D341Med (cell line): ENCODE results near the gene SPATA6L.
A peak's percentile ranks its signal among the peaks of the same experiment; 100 is the strongest.
"Not testable (repeated sequence)": the region's sequence is repeated elsewhere in the genome, so short reads cannot be mapped to it uniquely, and the experiment has no call there.

ENCODE experiments used
- DNase-seq: peaks from one replicate; pipeline ENCODE4 v3.0.0; 2012; ENCODE audit warnings: low spot score

The SPATA6L gene

GRCh38 chr9:4630836-4631235, 35.4 kb downstream of the SPATA6L start:
- no peak for DNase-seq

DNA sequence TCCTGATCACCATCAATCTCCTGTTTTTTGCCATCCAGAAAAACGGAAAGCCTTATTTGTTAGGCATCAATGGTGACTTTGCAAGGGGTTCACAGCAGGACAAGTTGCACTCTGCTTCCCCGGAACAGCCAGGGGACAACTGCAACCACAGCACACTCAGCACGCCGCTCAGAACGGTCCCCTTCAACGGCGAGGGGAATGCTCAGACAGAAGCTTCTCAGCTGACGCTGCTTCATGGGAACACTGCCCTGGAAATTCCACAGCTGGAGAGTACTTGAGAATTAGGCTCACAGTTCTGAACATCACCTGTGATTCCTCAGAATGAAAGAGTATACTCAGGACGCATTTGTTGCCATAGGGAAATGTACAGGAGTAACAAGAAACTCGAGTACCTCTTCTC, 44.3 kb downstream of the SPATA6L start:
- DNase-seq, result no peak

- no peak for DNase-seq
Observed at GRCh38 chr9:4620881-4621555, 45.3 kb downstream of the SPATA6L start.

GRCh38 chr9:4620057-4620765, 46.1 kb downstream of the SPATA6L start:
- no peak for DNase-seq

DNA sequence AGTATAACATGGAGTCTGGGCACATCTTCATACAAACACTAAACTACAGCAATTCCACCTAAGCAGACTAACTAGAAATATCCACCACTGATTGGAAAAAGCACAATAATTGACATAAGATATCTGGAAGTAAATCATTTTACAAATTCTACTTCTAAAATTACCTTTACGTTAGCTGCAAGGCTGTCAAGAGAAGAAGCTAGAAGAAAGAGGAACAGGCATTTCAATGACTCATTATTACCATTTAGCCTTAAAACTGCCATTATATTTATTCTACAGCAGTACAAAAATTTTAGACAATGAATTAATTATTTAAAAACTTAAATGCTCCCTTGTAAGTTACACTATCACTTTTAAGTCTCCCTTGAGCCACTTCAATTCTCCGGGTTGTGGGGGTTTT, 47.6 kb downstream of the SPATA6L start:
- no peak for DNase-seq

DNA sequence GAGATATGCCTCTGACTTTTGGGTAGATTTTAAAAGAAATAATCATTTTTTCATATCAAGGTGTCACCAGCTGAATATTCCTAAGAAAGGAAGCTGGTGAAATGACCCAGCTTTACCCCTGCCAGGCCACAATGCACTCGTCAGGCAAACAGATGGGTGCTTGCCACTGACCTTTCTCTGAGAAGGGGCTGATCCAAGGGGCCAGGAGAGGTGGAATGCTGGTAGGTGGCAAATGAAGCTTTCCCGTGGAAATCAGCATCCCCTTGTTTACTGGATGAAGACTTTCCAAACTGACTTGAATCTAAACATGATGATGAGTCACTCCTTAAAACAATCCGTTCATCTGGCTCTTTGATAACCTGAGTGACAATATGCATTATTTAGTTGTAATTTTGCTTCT, 48.5 kb downstream of the SPATA6L start:
- no peak for DNase-seq

DNA sequence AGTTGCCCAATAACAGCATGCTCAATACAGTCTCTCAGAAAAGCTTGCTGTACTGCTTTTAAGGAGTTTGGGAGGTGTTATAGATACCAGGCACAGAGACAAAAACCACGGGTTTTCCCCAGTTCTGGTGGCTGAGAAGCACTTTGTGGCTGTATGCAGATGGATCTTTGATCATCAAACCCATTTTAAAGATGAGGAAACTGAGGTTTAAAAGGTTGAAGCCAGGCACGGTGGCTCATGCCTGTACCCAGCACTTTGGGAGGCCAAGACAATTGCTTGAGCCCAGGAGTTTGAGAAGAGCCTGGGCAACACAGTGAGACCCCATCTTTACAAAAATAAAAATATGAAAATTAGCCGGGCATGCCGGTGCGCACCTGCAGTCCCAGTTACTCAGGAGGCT, 50.5 kb downstream of the SPATA6L start:
- no peak for DNase-seq

DNA sequence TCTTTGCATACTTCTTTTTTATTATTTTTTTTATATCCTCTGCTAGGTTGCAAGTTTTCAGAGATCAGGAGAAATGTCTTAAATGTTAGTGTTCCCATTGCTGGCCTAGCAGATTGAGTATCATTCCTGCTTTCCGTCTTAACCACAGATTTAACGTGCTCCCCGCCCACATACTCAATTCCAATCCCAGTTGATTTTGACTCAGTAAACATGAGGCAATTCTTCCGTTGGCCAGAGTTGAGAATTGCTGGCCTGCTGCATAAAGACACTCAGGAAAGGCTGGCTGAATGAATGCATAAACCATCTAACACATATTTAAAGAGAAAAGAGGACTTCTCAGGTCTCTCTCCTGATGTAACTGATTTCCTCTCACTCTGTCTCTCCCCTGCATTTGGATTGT, 51.0 kb downstream of the SPATA6L start:
- no peak for DNase-seq

- no peak for DNase-seq
Observed at GRCh38 chr9:4614627-4615026, 51.7 kb downstream of the SPATA6L start.

DNA sequence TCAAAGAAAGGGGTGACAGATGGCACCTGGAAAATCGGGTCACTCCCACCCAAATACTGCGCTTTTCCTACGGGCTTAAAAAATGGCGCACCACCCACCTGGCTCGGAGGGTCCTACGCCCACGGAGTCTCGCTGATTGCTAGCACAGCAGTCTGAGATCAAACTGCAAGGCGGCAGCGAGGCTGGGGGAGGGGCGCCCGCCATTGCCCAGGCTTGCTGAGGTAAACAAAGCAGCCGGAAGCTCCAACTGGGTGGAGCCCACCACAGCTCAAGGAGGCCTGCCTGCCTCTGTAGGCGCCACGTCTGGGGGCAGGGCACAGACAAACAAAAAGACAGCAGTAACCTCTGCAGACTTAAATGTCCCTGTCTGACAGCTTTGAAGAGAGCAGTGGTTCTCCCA, 60.2 kb downstream of the SPATA6L start:
- not testable (repeated sequence) for DNase-seq

DNA sequence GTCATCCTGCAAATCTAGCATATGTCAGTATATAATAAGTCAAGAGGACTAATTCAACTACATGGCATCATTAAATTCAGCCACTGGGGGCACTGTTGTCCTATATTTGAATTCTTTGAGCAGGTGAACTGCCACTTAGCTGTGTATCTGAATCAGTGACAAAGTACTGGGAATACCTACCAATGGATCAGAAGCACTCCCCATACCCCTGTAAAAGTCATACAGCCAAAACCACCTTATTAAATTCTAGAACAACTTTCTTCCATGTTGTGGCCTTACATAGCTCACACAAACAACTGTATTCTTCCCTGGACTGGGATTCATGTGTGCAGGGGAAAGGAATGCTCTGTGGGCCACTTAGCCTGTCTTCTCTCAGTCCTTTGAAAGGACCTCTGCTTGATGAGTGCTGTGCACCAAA, 61.6 kb downstream of the SPATA6L start:
- peak; percentile 53 for DNase-seq

DNA sequence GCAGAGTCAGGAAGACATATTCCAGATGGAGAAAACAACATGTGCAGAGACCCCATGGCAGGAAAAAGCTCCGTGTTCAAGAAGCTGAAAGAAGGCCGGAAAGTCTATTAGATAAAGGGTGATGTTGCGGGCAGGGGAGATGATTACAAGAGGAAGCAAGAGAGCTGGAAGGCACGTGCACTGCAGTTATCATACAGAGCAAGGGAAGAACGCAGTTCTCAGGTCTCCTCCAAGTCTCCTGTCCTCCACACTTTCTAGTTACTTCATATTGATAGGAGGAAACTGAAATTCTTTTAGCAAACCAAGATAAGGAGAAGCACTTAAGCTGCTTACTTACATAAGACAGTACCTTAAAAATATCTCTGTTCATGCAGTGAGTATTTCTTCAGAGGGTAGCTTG, 62.5 kb downstream of the SPATA6L start:
- no peak for DNase-seq

DNA sequence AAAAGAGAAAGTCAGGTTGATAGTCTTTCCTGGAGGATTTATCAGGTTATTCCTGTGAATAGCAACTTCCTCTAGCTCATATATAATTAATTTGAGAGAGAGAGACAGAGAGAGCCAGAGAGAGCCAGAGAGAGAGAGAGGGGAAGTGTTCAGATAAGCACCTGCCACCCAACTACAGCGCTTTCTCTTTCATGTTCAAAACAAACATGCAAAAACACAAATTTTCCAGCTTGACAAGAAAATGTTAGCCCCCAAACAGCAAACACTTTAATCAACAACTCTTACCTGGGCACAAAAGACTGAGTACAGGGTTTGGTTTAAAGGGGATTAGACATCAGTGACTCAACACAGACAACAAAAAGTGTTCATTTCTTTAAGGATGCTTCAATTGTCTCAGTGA, 65.9 kb downstream of the SPATA6L start:
- no peak for DNase-seq

DNA sequence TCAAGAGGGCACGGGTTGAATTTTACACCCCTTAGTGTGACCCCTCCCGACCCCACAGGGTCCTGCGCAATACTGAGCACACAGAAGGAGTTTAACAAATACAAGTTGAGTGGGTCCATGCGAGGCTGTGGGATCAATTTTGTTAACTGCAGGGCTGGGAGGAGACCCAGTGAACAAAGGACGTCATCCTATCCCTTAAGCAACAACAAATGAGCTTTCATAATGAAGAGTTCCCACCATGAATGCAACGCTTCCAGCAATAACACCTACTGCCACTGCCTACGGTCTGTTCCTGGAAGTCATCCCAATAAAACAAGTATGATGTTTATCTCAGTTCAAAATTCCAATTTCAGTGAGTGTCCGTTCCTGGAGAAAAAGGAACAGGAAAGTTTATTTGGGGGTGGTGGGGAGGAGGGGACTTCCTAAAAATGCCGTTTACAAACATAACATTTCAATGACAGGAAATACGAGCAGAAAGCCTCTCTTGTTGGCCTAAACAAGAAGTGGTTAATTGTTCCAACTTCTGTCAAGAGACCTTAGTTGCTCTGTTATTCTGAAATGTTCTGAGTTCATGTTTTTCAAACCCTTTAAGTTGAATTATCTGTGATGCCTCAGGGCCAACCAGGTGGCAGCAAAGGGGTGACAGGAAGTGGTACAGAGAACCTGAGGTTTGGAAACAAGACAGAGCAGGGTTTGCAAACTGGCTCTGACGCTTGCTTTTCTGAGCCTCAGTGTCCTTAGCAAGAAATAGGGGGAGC, 69.9 kb downstream of the SPATA6L start:
- no peak for DNase-seq

- no peak for DNase-seq
Observed at GRCh38 chr9:4594994-4595393, 71.3 kb downstream of the SPATA6L start.

DNA sequence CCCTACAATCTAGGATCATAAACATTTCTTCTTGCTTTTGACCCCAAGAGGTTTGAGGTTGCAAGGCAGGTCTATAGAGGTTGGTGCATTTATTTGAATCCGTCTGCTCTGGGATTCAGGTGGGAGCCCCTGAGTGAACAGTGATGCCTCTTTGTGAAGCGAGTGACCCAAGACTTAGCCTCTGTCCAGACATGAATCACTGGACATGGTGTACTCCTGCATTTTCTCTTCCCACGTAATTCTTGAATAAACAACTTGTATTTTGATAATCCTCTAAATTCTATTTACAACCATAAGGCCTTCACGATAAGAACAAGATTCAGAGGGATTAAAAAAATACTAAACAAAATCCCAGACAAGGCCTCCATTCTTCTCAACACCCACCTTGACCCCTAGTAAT, 71.7 kb downstream of the SPATA6L start:
- no peak for DNase-seq

- DNase-seq, result no peak
Observed at GRCh38 chr9:4592886-4593285, 73.4 kb downstream of the SPATA6L start.

GRCh38 chr9:4592295-4592694, 74.0 kb downstream of the SPATA6L start:
- DNase-seq, result no peak

DNA sequence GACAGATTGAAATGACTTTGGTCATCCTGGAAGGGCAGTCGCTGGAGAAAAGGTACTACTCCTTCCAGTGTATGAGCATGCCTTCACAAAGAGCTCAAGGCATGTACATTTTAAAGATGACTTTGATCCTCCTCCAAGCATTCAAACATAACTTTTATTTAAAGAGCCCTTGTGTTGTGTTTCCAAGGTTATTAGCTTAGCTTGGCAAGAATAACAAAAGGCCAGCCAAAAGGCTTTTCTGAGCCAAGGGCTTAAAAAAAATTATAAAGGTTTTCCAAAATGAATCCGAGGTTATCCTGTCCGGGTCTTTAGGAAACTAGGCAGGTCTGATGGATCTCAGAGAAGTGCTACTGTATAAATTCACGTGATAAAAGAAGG, 75.2 kb downstream of the SPATA6L start:
- DNase-seq, result no peak

DNA sequence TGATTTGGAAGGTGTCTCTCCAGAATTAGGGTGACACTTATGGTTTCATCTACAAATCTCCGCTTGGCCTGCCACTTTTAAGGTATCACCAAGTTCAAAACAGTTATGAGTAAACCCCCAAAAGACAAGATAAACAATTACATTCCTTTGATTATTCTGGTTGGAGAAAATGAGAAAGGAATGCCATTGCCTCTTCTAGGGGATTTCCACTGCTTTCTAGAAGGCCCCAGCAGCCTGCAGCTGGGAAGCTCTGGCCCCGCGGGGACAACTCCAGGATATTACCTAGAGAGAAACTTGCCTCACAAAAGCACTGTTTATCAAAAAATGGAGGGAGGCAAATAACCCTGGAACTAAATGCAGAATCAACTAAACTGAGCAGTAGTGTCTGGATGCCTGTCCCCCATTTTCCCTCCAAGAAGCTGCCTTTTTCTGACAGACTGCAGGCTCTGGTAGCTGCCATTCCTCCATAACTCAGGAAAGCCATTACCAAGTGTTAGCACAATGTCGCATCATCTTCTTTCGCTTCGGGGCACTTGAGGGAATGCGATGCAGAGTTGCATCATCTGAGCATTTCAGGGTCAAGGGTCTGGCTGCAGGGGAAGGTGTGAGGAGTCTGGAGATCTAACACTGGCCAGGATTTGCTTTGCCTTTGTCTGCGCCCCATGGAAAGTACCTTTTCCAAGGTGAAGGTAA, 75.7 kb downstream of the SPATA6L start:
- no peak for DNase-seq

DNA sequence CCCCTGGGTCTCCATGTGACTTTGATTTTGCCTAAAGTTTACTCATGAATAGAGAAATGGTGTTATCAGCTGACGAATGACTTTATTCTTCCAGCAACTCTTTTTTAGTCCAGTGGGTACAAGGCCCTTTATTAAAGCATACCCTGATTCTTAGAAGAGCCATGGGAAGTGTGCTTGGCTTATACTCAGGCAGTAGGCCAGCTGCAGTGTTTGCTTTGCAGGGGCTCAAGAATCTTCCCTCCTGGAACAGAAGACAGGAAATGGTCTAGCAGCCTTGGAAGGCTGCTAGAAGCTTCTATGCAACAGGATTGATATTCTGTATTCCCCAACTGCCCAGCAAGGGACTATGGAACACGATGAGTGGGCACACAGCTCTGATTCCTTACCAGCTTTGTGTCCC, 77.6 kb downstream of the SPATA6L start:
- no peak for DNase-seq

DNA sequence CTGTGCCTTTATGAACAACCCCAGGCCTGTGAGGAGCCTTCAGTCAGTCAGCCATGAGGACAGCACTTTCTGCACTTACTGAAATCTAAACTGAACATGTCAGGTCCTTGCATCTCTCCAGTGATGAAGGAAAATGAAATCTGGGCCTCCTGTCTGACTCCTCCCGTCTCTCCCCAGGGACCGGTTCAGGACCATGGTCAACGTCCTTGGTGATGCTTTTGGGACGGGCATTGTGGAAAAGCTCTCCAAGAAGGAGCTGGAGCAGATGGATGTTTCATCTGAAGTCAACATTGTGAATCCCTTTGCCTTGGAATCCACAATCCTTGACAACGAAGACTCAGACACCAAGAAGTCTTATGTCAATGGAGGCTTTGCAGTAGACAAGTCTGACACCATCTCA, 81.1 kb downstream of the SPATA6L start:
- no peak for DNase-seq

- no peak for DNase-seq
Observed at GRCh38 chr9:4584636-4585035, 81.6 kb downstream of the SPATA6L start.
